Tibial nerve (tissue), 3 donors: ENCODE data around the gene CTAGE9.

Experiments used
- POLR2A ChIP-seq, 2 donors: fragments of 450-650 bp; IDR thresholded peaks; one replicate each; pipeline ENCODE4 v1.6.1; 2017; ENCODE audit warnings: antibody characterized with exemption in 2 of 2, mild to moderate bottlenecking in 2 of 2, moderate library complexity in 2 of 2
- TF ChIP-seq, protein P1 (sequence below), 5 experiments: fragments of 200-600 bp in 3 of 5; fragments of 450-650 bp in 2 of 5; sonication (generic) in 3 of 5; IDR thresholded peaks; one replicate each; pipeline ENCODE4 v1.5.1; 2016 to 2019; ENCODE audit warnings: antibody characterized with exemption in 5 of 5, mild to moderate bottlenecking in 3 of 5, moderate library complexity in 2 of 5

- TF ChIP-seq, protein P1, sequence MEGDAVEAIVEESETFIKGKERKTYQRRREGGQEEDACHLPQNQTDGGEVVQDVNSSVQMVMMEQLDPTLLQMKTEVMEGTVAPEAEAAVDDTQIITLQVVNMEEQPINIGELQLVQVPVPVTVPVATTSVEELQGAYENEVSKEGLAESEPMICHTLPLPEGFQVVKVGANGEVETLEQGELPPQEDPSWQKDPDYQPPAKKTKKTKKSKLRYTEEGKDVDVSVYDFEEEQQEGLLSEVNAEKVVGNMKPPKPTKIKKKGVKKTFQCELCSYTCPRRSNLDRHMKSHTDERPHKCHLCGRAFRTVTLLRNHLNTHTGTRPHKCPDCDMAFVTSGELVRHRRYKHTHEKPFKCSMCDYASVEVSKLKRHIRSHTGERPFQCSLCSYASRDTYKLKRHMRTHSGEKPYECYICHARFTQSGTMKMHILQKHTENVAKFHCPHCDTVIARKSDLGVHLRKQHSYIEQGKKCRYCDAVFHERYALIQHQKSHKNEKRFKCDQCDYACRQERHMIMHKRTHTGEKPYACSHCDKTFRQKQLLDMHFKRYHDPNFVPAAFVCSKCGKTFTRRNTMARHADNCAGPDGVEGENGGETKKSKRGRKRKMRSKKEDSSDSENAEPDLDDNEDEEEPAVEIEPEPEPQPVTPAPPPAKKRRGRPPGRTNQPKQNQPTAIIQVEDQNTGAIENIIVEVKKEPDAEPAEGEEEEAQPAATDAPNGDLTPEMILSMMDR (IDR thresholded peaks at IDR 0.05), result no peak
- TF ChIP-seq POLR2A (IDR thresholded peaks at IDR 0.05), result no peak
Observed at GRCh38 chr6:131747821-131748353, 37.1 kb upstream of the CTAGE9 start.
